ENCODE data around the gene ARPP21.

- TF ChIP-seq EZH2phosphoT487 (IDR thresholded peaks at IDR 0.05; ENCODE audit: insufficient read depth, low read depth) (no peak), EZH2 (IDR thresholded peaks at IDR 0.05; ENCODE audit: insufficient read depth, poor library complexity, severe bottlenecking) (no peak)
Measured at GRCh38 chr3:35722902-35723301, 83.6 kb downstream of the ARPP21 start.
